ENCODE data around the gene RAPGEF2.
"Not testable (repeated sequence)": the region's sequence is repeated elsewhere in the genome, so short reads cannot be mapped to it uniquely, and the experiment has no call there.

RAPGEF2 gene

GRCh38 chr4:159379064-159379463, 276.2 kb downstream of the RAPGEF2 start:
- DNase-seq: not testable (repeated sequence)

GRCh38 chr4:159379836-159380235, 277.0 kb downstream of the RAPGEF2 start:
- no peak for DNase-seq

GRCh38 chr4:159382856-159383561, 280.1 kb downstream of the RAPGEF2 start:
- DNase-seq: no peak

- no peak for DNase-seq
Observed at GRCh38 chr4:159383562-159383931, 280.7 kb downstream of the RAPGEF2 start.

- no peak for DNase-seq
Observed at GRCh38 chr4:159384017-159384416, 281.1 kb downstream of the RAPGEF2 start.

- DNase-seq: no peak
Observed at GRCh38 chr4:159384632-159385031, 281.8 kb downstream of the RAPGEF2 start.

- DNase-seq: no peak
Observed at GRCh38 chr4:159386620-159387019, 283.7 kb downstream of the RAPGEF2 start.

GRCh38 chr4:159389756-159390155, 286.9 kb downstream of the RAPGEF2 start:
- no peak for DNase-seq

- no peak for DNase-seq
Observed at GRCh38 chr4:159390648-159391047, 287.8 kb downstream of the RAPGEF2 start.

GRCh38 chr4:159395693-159396092, 292.8 kb downstream of the RAPGEF2 start:
- DNase-seq: no peak

GRCh38 chr4:159396151-159396550, 293.3 kb downstream of the RAPGEF2 start:
- DNase-seq: no peak

GRCh38 chr4:159398236-159398638, 295.4 kb downstream of the RAPGEF2 start:
- no peak for DNase-seq

GRCh38 chr4:159400558-159401225, 297.8 kb downstream of the RAPGEF2 start:
- no peak for DNase-seq

GRCh38 chr4:159401226-159401712, 298.4 kb downstream of the RAPGEF2 start:
- no peak for DNase-seq

- no peak for DNase-seq
Observed at GRCh38 chr4:159401791-159402380, 299.0 kb downstream of the RAPGEF2 start.

All from NCI-H774 (cell line).